ENCODE data around the gene ZNF594.

DNA sequence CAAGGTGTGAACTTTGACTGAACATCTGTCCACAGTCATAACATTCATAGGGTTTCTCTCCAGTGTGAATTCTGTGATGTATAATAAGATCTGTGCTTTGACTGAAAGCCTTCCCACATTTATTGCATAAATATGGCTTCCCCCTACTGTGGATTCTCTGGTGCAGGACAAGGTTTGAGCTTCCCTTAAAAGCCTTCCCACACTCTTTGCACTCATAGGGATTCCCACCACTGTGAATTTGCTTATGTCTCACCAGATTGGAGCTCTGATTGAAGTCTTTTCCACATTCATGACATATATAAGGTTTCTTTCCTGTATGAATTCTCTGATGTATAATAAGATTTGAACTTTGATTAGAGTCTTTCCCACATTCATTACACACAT, 8.3 kb downstream of the ZNF594 start:
- TF ChIP-seq, protein P1, sequence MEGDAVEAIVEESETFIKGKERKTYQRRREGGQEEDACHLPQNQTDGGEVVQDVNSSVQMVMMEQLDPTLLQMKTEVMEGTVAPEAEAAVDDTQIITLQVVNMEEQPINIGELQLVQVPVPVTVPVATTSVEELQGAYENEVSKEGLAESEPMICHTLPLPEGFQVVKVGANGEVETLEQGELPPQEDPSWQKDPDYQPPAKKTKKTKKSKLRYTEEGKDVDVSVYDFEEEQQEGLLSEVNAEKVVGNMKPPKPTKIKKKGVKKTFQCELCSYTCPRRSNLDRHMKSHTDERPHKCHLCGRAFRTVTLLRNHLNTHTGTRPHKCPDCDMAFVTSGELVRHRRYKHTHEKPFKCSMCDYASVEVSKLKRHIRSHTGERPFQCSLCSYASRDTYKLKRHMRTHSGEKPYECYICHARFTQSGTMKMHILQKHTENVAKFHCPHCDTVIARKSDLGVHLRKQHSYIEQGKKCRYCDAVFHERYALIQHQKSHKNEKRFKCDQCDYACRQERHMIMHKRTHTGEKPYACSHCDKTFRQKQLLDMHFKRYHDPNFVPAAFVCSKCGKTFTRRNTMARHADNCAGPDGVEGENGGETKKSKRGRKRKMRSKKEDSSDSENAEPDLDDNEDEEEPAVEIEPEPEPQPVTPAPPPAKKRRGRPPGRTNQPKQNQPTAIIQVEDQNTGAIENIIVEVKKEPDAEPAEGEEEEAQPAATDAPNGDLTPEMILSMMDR (IDR thresholded peaks at IDR 0.05 in 4 of 5, conservative IDR thresholded peaks at IDR 0.05 in 1 of 5) = no peak
- TF ChIP-seq POLR2A (IDR thresholded peaks at IDR 0.05) = no peak
